ENCODE measurements around the gene IMMP1L.

Gene IMMP1L

GRCh38 chr11:31493235-31493634 is 16.2 kb downstream of the IMMP1L start:
- no peak overlapping the region for H3K4me3 ChIP-seq (ENCODE audit: low read length)
- DNase-seq (ENCODE audit: low read depth) = no peak
- TF ChIP-seq, protein P1, sequence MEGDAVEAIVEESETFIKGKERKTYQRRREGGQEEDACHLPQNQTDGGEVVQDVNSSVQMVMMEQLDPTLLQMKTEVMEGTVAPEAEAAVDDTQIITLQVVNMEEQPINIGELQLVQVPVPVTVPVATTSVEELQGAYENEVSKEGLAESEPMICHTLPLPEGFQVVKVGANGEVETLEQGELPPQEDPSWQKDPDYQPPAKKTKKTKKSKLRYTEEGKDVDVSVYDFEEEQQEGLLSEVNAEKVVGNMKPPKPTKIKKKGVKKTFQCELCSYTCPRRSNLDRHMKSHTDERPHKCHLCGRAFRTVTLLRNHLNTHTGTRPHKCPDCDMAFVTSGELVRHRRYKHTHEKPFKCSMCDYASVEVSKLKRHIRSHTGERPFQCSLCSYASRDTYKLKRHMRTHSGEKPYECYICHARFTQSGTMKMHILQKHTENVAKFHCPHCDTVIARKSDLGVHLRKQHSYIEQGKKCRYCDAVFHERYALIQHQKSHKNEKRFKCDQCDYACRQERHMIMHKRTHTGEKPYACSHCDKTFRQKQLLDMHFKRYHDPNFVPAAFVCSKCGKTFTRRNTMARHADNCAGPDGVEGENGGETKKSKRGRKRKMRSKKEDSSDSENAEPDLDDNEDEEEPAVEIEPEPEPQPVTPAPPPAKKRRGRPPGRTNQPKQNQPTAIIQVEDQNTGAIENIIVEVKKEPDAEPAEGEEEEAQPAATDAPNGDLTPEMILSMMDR (IDR thresholded peaks at IDR 0.05; ENCODE audit: insufficient read depth, low read depth, low read length, missing control alignments) = no peak

DNA sequence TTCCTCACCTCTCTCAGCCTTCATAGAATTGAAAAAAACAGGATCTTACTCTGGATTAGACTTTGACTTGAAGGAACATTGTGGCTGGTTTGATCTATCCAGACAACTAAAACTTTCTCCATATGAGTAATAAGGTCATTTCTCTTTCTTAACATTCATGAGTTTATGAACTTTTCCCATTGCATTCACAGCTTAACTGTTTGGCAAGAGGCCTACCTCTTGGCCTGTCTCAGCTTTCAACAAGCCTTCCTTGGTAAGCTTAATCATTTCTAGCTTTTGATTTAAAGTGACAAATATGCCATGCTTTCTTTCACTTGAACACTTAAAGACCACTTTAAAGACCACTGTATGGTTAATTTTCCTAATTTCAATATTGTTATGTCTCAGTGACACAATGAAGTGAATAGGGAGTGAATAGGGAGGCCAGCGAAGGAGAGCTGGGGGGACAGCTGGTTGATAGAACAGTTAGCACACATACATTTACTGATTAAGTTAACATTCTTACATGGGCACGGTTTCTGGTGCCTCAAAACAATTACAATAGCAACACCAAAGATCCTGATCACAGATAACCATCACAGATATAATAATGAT is 17.0 kb downstream of the IMMP1L start:
- DNase-seq (ENCODE audit: low read depth) = no peak
- H3K4me3 ChIP-seq (ENCODE audit: low read length) = no peak overlapping the region
- TF ChIP-seq, protein P1 (IDR thresholded peaks at IDR 0.05; ENCODE audit: insufficient read depth, low read depth, low read length, missing control alignments) = no peak

DNA sequence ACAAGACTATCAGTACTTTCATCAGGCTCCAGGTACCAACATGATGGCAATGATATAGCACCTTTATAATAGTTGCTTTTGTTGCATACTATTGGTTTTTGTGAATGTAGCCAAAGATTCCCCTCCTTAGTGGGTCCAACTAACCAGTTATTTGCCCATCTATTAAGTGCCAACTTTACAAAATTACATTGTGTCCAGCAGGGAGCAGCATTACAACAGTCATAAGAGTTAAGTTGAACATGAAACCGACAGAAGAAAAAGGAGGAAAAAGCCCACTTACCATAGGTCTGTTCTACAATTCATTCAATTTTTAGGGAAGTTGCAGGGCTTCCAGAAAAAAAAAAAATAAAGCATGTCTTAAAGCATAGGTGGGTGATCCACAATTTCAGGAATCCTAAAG is 21.6 kb downstream of the IMMP1L start:
- TF ChIP-seq, protein P1 (IDR thresholded peaks at IDR 0.05; ENCODE audit: insufficient read depth, low read depth, low read length, missing control alignments) = peak; percentile 50
- no peak overlapping the region for H3K4me3 ChIP-seq (ENCODE audit: low read length)
- DNase-seq (ENCODE audit: low read depth) = peak; percentile 59

GRCh38 chr11:31484497-31484896 is 24.9 kb downstream of the IMMP1L start:
- no peak overlapping the region for H3K4me3 ChIP-seq (ENCODE audit: low read length)
- TF ChIP-seq, protein P1 (IDR thresholded peaks at IDR 0.05; ENCODE audit: insufficient read depth, low read depth, low read length, missing control alignments) = no peak

DNA sequence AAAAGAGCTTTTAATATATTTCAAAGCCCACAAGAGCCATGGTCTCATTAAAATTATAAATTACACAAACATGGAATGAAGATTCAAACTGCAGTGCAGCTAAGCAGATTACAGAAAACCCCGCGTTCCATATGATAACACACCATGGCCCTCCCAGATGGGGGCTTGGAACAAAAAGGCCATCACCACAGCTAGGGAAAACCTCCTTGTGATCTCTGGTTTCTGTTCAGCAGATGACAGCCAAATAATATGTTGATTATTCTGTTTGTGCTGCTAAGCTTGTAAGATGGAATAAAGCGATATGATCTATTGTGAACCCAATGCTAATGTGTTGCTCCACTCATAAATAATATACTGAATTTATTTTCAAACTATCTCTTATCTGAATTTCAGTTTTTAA is 28.5 kb downstream of the IMMP1L start:
- H3K4me3 ChIP-seq (ENCODE audit: low read length) = no peak overlapping the region
- DNase-seq (ENCODE audit: low read depth) = no peak
- TF ChIP-seq, protein P1 (IDR thresholded peaks at IDR 0.05; ENCODE audit: insufficient read depth, low read depth, low read length, missing control alignments) = no peak

More at GRCh38 chr11:31484497-31484896, 24.9 kb downstream of the IMMP1L start:
- DNase-seq (ENCODE audit: low read depth) = no peak

- no peak overlapping the region for H3K4me3 ChIP-seq (ENCODE audit: low read length)
- TF ChIP-seq, protein P1 (IDR thresholded peaks at IDR 0.05; ENCODE audit: insufficient read depth, low read depth, low read length, missing control alignments) = no peak
- no peak for DNase-seq (ENCODE audit: low read depth)
Measured at GRCh38 chr11:31479066-31479465, 30.4 kb downstream of the IMMP1L start.

DNA sequence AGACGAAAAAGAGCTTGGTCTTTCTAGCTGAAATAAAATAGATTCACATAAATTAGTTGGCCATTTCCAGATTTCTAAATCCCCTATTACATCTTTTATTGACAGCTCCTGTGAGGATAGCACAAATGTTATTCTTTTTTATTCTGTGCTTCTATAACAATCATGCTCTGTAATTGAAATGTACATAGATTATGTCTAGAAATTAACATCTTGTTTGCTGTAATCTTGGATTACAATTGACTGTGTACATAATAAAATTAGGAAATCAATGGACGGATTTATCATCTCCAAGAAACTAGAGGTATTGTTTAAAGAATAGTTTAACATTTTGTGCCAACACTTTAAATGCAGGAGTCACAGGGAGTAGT is 31.2 kb downstream of the IMMP1L start:
- H3K4me3 ChIP-seq (ENCODE audit: low read length) = no peak overlapping the region
- no peak for DNase-seq (ENCODE audit: low read depth)
- TF ChIP-seq, protein P1 (IDR thresholded peaks at IDR 0.05; ENCODE audit: insufficient read depth, low read depth, low read length, missing control alignments) = no peak

Data from epithelial cell of esophagus (primary cell).